HepG2 (cell line): ENCODE results near the gene ABHD2. TPM values are rescaled to one million over a fixed set of nuclear protein-coding genes. Genes with fewer than 3 reads are reported as not detected.

Experiments
- GATAD1 ChIP-seq: IDR thresholded peaks from 2 replicates; pipeline ENCODE4 v1.6.1; 2016; ENCODE audit warnings: missing genetic modification reagents, missing compliant biosample characterization
- HNF1A ChIP-seq, 2 experiments: sonication (generic) in 1 of 2; formaldehyde crosslinking in 1 of 2; IDR thresholded peaks; 2 replicates each; pipeline versions ENCODE4 v1.4.0 to v1.6.1; 2016 to 2020; ENCODE audit warnings: borderline replicate concordance in 1 of 2, low read depth in 1 of 2, mild to moderate bottlenecking in 1 of 2, missing genetic modification reagents in 1 of 2
- MZF1 ChIP-seq: sonication (generic); formaldehyde crosslinking; IDR thresholded peaks from 2 replicates; pipeline ENCODE4 v1.8.1; 2023; ENCODE audit warnings: mild to moderate bottlenecking, missing genetic modification reagents, borderline replicate concordance
- SRSF1 ChIP-seq: fragments of 200-400 bp; formaldehyde crosslinking; optimal IDR thresholded peaks from 2 replicates; pipeline ENCODE3; 2017; ENCODE audit warnings: mild to moderate bottlenecking, low read depth, low read length, moderate library complexity
- ZBTB7A ChIP-seq: sonication (generic); formaldehyde crosslinking; IDR thresholded peaks from 2 replicates; pipeline ENCODE4 v1.8.0; 2022; ENCODE audit warnings: mild to moderate bottlenecking, missing genetic modification reagents
- ZNF136 ChIP-seq: sonication (generic); formaldehyde crosslinking; IDR thresholded peaks from 2 replicates; pipeline ENCODE4 v1.8.1; 2022; ENCODE audit warnings: low read depth, mild to moderate bottlenecking, moderate library complexity, missing genetic modification reagents
- ZNF337 ChIP-seq: sonication (generic); formaldehyde crosslinking; IDR thresholded peaks from 2 replicates; pipeline ENCODE4 v1.5.1; 2020; ENCODE audit warnings: missing genetic modification reagents, low read depth, mild to moderate bottlenecking, borderline replicate concordance
- ZNF367 ChIP-seq: sonication (generic); formaldehyde crosslinking; IDR thresholded peaks from 2 replicates; pipeline ENCODE4 v1.4.0; 2020; ENCODE audit warnings: missing genetic modification reagents, borderline replicate concordance
- ZNF446 ChIP-seq: sonication (generic); formaldehyde crosslinking; IDR thresholded peaks from 2 replicates; pipeline ENCODE4 v1.5.0; 2020; ENCODE audit warnings: mild to moderate bottlenecking, missing genetic modification reagents
- ZNF790 ChIP-seq: sonication (generic); formaldehyde crosslinking; IDR thresholded peaks from 2 replicates; pipeline ENCODE4 v1.8.0; 2022; ENCODE audit warnings: missing genetic modification reagents, mild to moderate bottlenecking, borderline replicate concordance
- ZSCAN29 ChIP-seq: sonication (generic); formaldehyde crosslinking; conservative IDR thresholded peaks from 2 replicates; pipeline ENCODE4 v1.4.0; 2020; ENCODE audit warnings: mild to moderate bottlenecking, missing genetic modification reagents
- polyA plus RNA-seq, 8 experiments: library from polyadenylated mRNA; depleted of rRNA in 3 of 8; stranded (reverse) in 7 of 8; unstranded in 1 of 8; fragments of >200 nt; fragmentation: Illumina TruSeq in 4 of 8; extraction: Trizol in 4 of 8; gene quantifications; 2 replicates each; pipeline versions ENCODE4 v1.2.1 to v1.2.3, GENCODE V29; 2011 to 2016; ENCODE audit warnings: low read depth in 4 of 8, missing spikeins in 1 of 8, mixed read lengths in 1 of 8; ENCODE audit not compliant: insufficient read depth in 1 of 8
- total RNA-seq, 5 experiments: library from RNA; depleted of rRNA; stranded (reverse); fragments of >200 nt; fragmentation: Illumina TruSeq; extraction: Trizol; gene quantifications; 2 replicates each; pipeline ENCODE4 v1.2.3, GENCODE V29; 2016; ENCODE audit warnings: low read depth in 1 of 5
- TF ChIP-seq, protein P1 (sequence below): sonication (generic); formaldehyde crosslinking; IDR thresholded peaks from 2 replicates; pipeline ENCODE4 v1.5.0; 2020; ENCODE audit warnings: missing genetic modification reagents, mild to moderate bottlenecking, borderline replicate concordance
- TF ChIP-seq, protein P2 (sequence below): sonication (generic); formaldehyde crosslinking; IDR thresholded peaks from 2 replicates; pipeline ENCODE4 v1.8.0; 2022; ENCODE audit warnings: mild to moderate bottlenecking, missing genetic modification reagents, moderate library complexity
- TF ChIP-seq, protein P3 (sequence below): sonication (generic); formaldehyde crosslinking; IDR thresholded peaks from 2 replicates; pipeline ENCODE4 v1.4.0; 2020; ENCODE audit warnings: missing genetic modification reagents, mild to moderate bottlenecking, borderline replicate concordance
- TF ChIP-seq, protein P4 (sequence below): sonication (generic); formaldehyde crosslinking; IDR thresholded peaks from 2 replicates; pipeline ENCODE4 v1.4.0; 2020; ENCODE audit warnings: missing genetic modification reagents, borderline replicate concordance

Gene ABHD2
- total and polyA plus RNA-seq, 2 of the 13 experiments (the other 11 are each of a cell fraction or from before 2014, with no cell fraction given): 14.8 to 22.4 TPM

GRCh38 chr15:89087830-89088604, at the start of gene ABHD2 (continued):
- TF ChIP-seq, protein P1, sequence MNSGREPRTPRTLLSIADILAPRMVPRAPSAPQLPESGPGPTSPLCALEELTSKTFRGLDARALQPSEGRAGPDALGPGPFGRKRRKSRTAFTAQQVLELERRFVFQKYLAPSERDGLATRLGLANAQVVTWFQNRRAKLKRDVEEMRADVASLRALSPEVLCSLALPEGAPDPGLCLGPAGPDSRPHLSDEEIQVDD (CRISPR knock-in tag): no peak
- TF ChIP-seq, protein P2, sequence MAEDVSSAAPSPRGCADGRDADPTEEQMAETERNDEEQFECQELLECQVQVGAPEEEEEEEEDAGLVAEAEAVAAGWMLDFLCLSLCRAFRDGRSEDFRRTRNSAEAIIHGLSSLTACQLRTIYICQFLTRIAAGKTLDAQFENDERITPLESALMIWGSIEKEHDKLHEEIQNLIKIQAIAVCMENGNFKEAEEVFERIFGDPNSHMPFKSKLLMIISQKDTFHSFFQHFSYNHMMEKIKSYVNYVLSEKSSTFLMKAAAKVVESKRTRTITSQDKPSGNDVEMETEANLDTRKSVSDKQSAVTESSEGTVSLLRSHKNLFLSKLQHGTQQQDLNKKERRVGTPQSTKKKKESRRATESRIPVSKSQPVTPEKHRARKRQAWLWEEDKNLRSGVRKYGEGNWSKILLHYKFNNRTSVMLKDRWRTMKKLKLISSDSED (CRISPR knock-in tag): no peak
- TF ChIP-seq ZBTB7A (0 out of 2 replicates have a peak, but pooled peaks have one; percentile 40), ZSCAN29 (no peak), GATAD1 (peak; percentile 37; the same call in 1 of the 2 replicates), ZNF367 (no peak), SRSF1 (no peak), ZNF790 (CRISPR knock-in tag) (no peak), ZNF446 (CRISPR knock-in tag) (no peak), ZNF136 (CRISPR knock-in tag) (peak; percentile 25; the same call in 1 of the 2 replicates), HNF1A (IDR thresholded peaks at IDR 0.05; ENCODE audit: low read depth) (no peak), HNF1A (CRISPR knock-in tag; IDR thresholded peaks at IDR 0.05; ENCODE audit: borderline replicate concordance) (no peak), MZF1 (CRISPR knock-in tag) (no peak), ZNF337 (no peak)
- TF ChIP-seq, protein P3, sequence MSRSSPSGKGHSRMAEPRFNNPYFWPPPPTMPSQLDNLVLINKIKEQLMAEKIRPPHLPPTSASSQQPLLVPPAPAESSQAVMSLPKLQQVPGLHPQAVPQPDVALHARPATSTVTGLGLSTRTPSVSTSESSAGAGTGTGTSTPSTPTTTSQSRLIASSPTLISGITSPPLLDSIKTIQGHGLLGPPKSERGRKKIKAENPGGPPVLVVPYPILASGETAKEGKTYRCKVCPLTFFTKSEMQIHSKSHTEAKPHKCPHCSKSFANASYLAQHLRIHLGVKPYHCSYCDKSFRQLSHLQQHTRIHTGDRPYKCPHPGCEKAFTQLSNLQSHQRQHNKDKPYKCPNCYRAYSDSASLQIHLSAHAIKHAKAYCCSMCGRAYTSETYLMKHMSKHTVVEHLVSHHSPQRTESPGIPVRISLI (CRISPR knock-in tag): no peak
- TF ChIP-seq, protein P4, sequence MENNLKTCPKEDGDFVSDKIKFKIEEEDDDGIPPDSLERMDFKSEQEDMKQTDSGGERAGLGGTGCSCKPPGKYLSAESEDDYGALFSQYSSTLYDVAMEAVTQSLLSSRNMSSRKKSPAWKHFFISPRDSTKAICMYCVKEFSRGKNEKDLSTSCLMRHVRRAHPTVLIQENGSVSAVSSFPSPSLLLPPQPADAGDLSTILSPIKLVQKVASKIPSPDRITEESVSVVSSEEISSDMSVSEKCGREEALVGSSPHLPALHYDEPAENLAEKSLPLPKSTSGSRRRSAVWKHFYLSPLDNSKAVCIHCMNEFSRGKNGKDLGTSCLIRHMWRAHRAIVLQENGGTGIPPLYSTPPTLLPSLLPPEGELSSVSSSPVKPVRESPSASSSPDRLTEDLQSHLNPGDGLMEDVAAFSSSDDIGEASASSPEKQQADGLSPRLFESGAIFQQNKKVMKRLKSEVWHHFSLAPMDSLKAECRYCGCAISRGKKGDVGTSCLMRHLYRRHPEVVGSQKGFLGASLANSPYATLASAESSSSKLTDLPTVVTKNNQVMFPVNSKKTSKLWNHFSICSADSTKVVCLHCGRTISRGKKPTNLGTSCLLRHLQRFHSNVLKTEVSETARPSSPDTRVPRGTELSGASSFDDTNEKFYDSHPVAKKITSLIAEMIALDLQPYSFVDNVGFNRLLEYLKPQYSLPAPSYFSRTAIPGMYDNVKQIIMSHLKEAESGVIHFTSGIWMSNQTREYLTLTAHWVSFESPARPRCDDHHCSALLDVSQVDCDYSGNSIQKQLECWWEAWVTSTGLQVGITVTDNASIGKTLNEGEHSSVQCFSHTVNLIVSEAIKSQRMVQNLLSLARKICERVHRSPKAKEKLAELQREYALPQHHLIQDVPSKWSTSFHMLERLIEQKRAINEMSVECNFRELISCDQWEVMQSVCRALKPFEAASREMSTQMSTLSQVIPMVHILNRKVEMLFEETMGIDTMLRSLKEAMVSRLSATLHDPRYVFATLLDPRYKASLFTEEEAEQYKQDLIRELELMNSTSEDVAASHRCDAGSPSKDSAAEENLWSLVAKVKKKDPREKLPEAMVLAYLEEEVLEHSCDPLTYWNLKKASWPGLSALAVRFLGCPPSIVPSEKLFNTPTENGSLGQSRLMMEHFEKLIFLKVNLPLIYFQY (CRISPR knock-in tag): no peak
